Measurements from ENCODE around the gene PLEKHA7. TPM values are rescaled to one million over a fixed set of nuclear protein-coding genes. Genes with fewer than 3 reads are reported as not detected.
"Not testable (repeated sequence)": the region's sequence is repeated elsewhere in the genome, so short reads cannot be mapped to it uniquely, and the experiment has no call there.

PLEKHA7 gene
- total RNA-seq (1.8 TPM), polyA plus RNA-seq (1 to 10 TPM in 1 of 4 donors, under 1 TPM in 3; 0.48 to 1.1 (median 0.61) TPM)

GRCh38 chr11:17014321-17014832 is at the start of gene PLEKHA7:
Gene PLEKHA7 (minus strand): TSS chr11:17014414. CDS start chr11:17014401, 13 bp downstream.
- peak within 1 kb of the TSS in 1 of 3 donors; percentile 48 for H3K27ac Mint-ChIP-seq
- peaks cover 7 to 8% (median 7%) of the 10 kb centered on the region in 4 donors for H3K4me1 Mint-ChIP-seq
- H3K27ac ChIP-seq (ENCODE audit: insufficient read depth, low read length, poor library complexity, severe bottlenecking): no peak within 1 kb of the TSS
- peaks cover 0 to 2% (median 0%) of the 10 kb centered on the region in 7 donors for H3K9me3 Mint-ChIP-seq
- H3K4me3 ChIP-seq (ENCODE audit: low read depth, low read length): peak within 1 kb of the TSS; percentile 67
- DNase-seq (no peak), ATAC-seq (ENCODE audit: low read depth in 2 of 2) (no peak)
- H3K36me3 ChIP-seq (ENCODE audit: control insufficient read depth, insufficient read depth, low read length): no peaks in the 10 kb centered on the region
- H3K4me3 Mint-ChIP-seq: peak within 1 kb of the TSS; percentile 86 to 97 (median 94)
- peaks cover 36% of the 10 kb centered on the region for H3K27me3 Mint-ChIP-seq
- peaks cover 13% of the 10 kb centered on the region for H3K4me1 ChIP-seq (ENCODE audit: control insufficient read depth, insufficient read depth, low read length, poor library complexity, severe bottlenecking)
- no peaks in the 10 kb centered on the region for H3K9me3 ChIP-seq (ENCODE audit: control insufficient read depth in 2 of 2, low read length in 2 of 2)
- H3K36me3 Mint-ChIP-seq: no peaks in the 10 kb centered on the region
- H3K27me3 ChIP-seq (ENCODE audit: control insufficient read depth, insufficient read depth, low read length): peaks cover 21% of the 10 kb centered on the region

- Histone ChIP-seq H3K27ac (ENCODE audit: insufficient read depth, low read length, poor library complexity, severe bottlenecking) (no peak overlapping the region), H3K9me3 (ENCODE audit: control insufficient read depth in 2 of 2, low read length in 2 of 2) (no peaks in the 10 kb centered on the region), H3K36me3 (ENCODE audit: control insufficient read depth, insufficient read depth, low read length) (no peaks in the 10 kb centered on the region), H3K27me3 (ENCODE audit: control insufficient read depth, insufficient read depth, low read length) (no peaks in the 10 kb centered on the region), H3K4me1 (ENCODE audit: control insufficient read depth, insufficient read depth, low read length, poor library complexity, severe bottlenecking) (no peaks in the 10 kb centered on the region), H3K4me3 (ENCODE audit: low read depth, low read length) (no peak overlapping the region)
- Mint-ChIP-seq H3K4me3 (no peak overlapping the region), H3K4me1 (no peaks in the 10 kb centered on the region), H3K36me3 (no peaks in the 10 kb centered on the region), H3K9me3 (no peaks in the 10 kb centered on the region), H3K27me3 (no peaks in the 10 kb centered on the region), H3K27ac (no peak overlapping the region)
- DNase-seq: peak in 1 of 3 donors; percentile 32
- peak in 1 of 2 donors; percentile 34 for ATAC-seq (ENCODE audit: low read depth in 2 of 2)
Observed at GRCh38 chr11:17063171-17064002, 49.2 kb upstream of the PLEKHA7 start.

- not testable (repeated sequence) for H3K9me3 Mint-ChIP-seq; H3K27ac ChIP-seq (ENCODE audit: insufficient read depth, low read length, poor library complexity, severe bottlenecking); H3K4me1 ChIP-seq (ENCODE audit: control insufficient read depth, insufficient read depth, low read length, poor library complexity, severe bottlenecking); ATAC-seq (ENCODE audit: low read depth in 2 of 2); H3K27ac Mint-ChIP-seq; H3K36me3 ChIP-seq (ENCODE audit: control insufficient read depth, insufficient read depth, low read length); H3K27me3 ChIP-seq (ENCODE audit: control insufficient read depth, insufficient read depth, low read length); H3K4me3 Mint-ChIP-seq; H3K4me1 Mint-ChIP-seq; H3K27me3 Mint-ChIP-seq; DNase-seq; H3K36me3 Mint-ChIP-seq; H3K9me3 ChIP-seq (ENCODE audit: control insufficient read depth in 2 of 2, low read length in 2 of 2); H3K4me3 ChIP-seq (ENCODE audit: low read depth, low read length)
Observed at GRCh38 chr11:17051146-17051545, 36.9 kb upstream of the PLEKHA7 start.

- not testable (repeated sequence) for H3K4me1 Mint-ChIP-seq; H3K9me3 ChIP-seq (ENCODE audit: control insufficient read depth in 2 of 2, low read length in 2 of 2); H3K4me1 ChIP-seq (ENCODE audit: control insufficient read depth, insufficient read depth, low read length, poor library complexity, severe bottlenecking); H3K4me3 ChIP-seq (ENCODE audit: low read depth, low read length); H3K4me3 Mint-ChIP-seq; ATAC-seq (ENCODE audit: low read depth in 2 of 2); H3K36me3 ChIP-seq (ENCODE audit: control insufficient read depth, insufficient read depth, low read length); H3K27ac Mint-ChIP-seq; DNase-seq; H3K27me3 Mint-ChIP-seq; H3K36me3 Mint-ChIP-seq; H3K27ac ChIP-seq (ENCODE audit: insufficient read depth, low read length, poor library complexity, severe bottlenecking); H3K9me3 Mint-ChIP-seq; H3K27me3 ChIP-seq (ENCODE audit: control insufficient read depth, insufficient read depth, low read length)
Observed at GRCh38 chr11:17048491-17048890, 34.3 kb upstream of the PLEKHA7 start.

- no peak for DNase-seq
- H3K4me3 ChIP-seq (ENCODE audit: low read depth, low read length): no peak overlapping the region
- H3K27me3 Mint-ChIP-seq: peaks cover 5% of the 10 kb centered on the region
- H3K27ac ChIP-seq (ENCODE audit: insufficient read depth, low read length, poor library complexity, severe bottlenecking): no peak overlapping the region
- no peaks in the 10 kb centered on the region for H3K9me3 Mint-ChIP-seq
- H3K4me1 ChIP-seq (ENCODE audit: control insufficient read depth, insufficient read depth, low read length, poor library complexity, severe bottlenecking): no peaks in the 10 kb centered on the region
- no peak for ATAC-seq (ENCODE audit: low read depth in 2 of 2)
- no peak overlapping the region for H3K27ac Mint-ChIP-seq
- H3K4me1 Mint-ChIP-seq: no peaks in the 10 kb centered on the region
- no peaks in the 10 kb centered on the region for H3K27me3 ChIP-seq (ENCODE audit: control insufficient read depth, insufficient read depth, low read length)
- H3K9me3 ChIP-seq (ENCODE audit: control insufficient read depth in 2 of 2, low read length in 2 of 2): no peaks in the 10 kb centered on the region
- no peaks in the 10 kb centered on the region for H3K36me3 Mint-ChIP-seq
- no peak overlapping the region for H3K4me3 Mint-ChIP-seq
- H3K36me3 ChIP-seq (ENCODE audit: control insufficient read depth, insufficient read depth, low read length): no peaks in the 10 kb centered on the region
Observed at GRCh38 chr11:17046690-17047089, 32.5 kb upstream of the PLEKHA7 start.

GRCh38 chr11:17036666-17037658 is 22.7 kb upstream of the PLEKHA7 start:
- H3K27me3 Mint-ChIP-seq: peaks cover 5% of the 10 kb centered on the region

GRCh38 chr11:17034027-17034426 is 19.8 kb upstream of the PLEKHA7 start:
- not testable (repeated sequence) for H3K27ac Mint-ChIP-seq, H3K9me3 Mint-ChIP-seq, H3K27me3 Mint-ChIP-seq

More at GRCh38 chr11:17036666-17037658, 22.7 kb upstream of the PLEKHA7 start:
- no peak overlapping the region for H3K4me3 Mint-ChIP-seq
- H3K9me3 Mint-ChIP-seq: peaks cover 0 to 8% (median 1%) of the 10 kb centered on the region in 7 donors
- H3K27ac ChIP-seq (ENCODE audit: insufficient read depth, low read length, poor library complexity, severe bottlenecking): no peak overlapping the region
- H3K36me3 ChIP-seq (ENCODE audit: control insufficient read depth, insufficient read depth, low read length): no peaks in the 10 kb centered on the region
- H3K4me1 ChIP-seq (ENCODE audit: control insufficient read depth, insufficient read depth, low read length, poor library complexity, severe bottlenecking): no peaks in the 10 kb centered on the region
- H3K27ac Mint-ChIP-seq: no peak overlapping the region
- no peaks in the 10 kb centered on the region for H3K4me1 Mint-ChIP-seq
- peaks cover 7% of the 10 kb centered on the region for H3K36me3 Mint-ChIP-seq
- ATAC-seq (ENCODE audit: low read depth in 2 of 2) (no peak), DNase-seq (peak in 1 of 3 donors; percentile 17)
- H3K27me3 ChIP-seq (ENCODE audit: control insufficient read depth, insufficient read depth, low read length): no peaks in the 10 kb centered on the region
- H3K9me3 ChIP-seq (ENCODE audit: control insufficient read depth in 2 of 2, low read length in 2 of 2): no peaks in the 10 kb centered on the region
- no peak overlapping the region for H3K4me3 ChIP-seq (ENCODE audit: low read depth, low read length)

More at GRCh38 chr11:17034027-17034426, 19.8 kb upstream of the PLEKHA7 start:
- H3K4me1 ChIP-seq (ENCODE audit: control insufficient read depth, insufficient read depth, low read length, poor library complexity, severe bottlenecking); H3K36me3 Mint-ChIP-seq; H3K27ac ChIP-seq (ENCODE audit: insufficient read depth, low read length, poor library complexity, severe bottlenecking); ATAC-seq (ENCODE audit: low read depth in 2 of 2); H3K27me3 ChIP-seq (ENCODE audit: control insufficient read depth, insufficient read depth, low read length); H3K9me3 ChIP-seq (ENCODE audit: control insufficient read depth in 2 of 2, low read length in 2 of 2); H3K4me1 Mint-ChIP-seq; H3K4me3 Mint-ChIP-seq; DNase-seq; H3K36me3 ChIP-seq (ENCODE audit: control insufficient read depth, insufficient read depth, low read length); H3K4me3 ChIP-seq (ENCODE audit: low read depth, low read length): not testable (repeated sequence)
